HL-60 (cell line): ENCODE data around the gene ZFAND5.

ENCODE experiments used
- GABPA ChIP-seq: IDR thresholded peaks from 2 replicates; pipeline ENCODE4 v1.6.1; 2012; ENCODE audit warnings: low read depth
- POLR2AphosphoS5 ChIP-seq: IDR thresholded peaks from 2 replicates; pipeline ENCODE4 v1.6.1; 2012; ENCODE audit warnings: low read depth
- SPI1 ChIP-seq: IDR thresholded peaks from 2 replicates; pipeline ENCODE4 v1.6.1; 2012; ENCODE audit warnings: low read depth, mild to moderate bottlenecking, borderline replicate concordance
- TF ChIP-seq, protein P1 (sequence below): IDR thresholded peaks from one replicate; pipeline ENCODE4 v1.5.1; 2011; ENCODE audit warnings: low read length, control low read depth, inconsistent platforms; ENCODE audit not compliant: insufficient read depth
- TF ChIP-seq, protein P2 (sequence below): IDR thresholded peaks from 2 replicates; pipeline ENCODE4 v1.6.1; 2012; ENCODE audit warnings: low read depth; ENCODE audit not compliant: insufficient replicate concordance

DNA sequence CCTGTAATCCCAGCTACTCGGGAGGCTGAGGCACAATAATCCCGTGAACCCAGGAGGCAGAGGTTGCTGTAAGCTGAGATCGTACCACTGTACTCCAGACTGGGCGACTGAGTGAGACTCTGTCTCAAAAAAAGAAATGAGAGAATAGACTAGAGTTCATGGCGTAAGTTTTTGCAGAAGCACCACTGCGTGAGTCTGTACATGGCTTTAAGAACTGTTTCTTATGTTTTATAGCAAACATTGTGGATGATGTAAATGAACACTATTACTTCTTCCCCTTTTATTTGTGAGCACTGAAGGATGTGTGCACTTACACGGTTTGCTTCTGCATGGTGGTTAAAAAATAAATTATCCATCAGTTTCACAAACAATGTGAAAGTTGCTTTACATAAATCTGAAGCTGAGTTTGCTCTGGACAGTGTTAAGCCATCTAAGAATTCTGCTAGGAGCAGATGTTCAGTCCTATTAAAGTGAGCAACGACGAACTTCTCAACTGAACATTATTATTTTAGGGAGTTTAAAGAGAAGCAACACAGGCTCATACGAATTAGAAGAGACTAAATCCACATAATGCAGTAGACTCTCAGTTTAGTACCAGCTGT is 52.5 kb downstream of the ZFAND5 start:
- TF ChIP-seq GABPA (no peak), POLR2AphosphoS5 (no peak), SPI1 (no peak)
- TF ChIP-seq, protein P1, sequence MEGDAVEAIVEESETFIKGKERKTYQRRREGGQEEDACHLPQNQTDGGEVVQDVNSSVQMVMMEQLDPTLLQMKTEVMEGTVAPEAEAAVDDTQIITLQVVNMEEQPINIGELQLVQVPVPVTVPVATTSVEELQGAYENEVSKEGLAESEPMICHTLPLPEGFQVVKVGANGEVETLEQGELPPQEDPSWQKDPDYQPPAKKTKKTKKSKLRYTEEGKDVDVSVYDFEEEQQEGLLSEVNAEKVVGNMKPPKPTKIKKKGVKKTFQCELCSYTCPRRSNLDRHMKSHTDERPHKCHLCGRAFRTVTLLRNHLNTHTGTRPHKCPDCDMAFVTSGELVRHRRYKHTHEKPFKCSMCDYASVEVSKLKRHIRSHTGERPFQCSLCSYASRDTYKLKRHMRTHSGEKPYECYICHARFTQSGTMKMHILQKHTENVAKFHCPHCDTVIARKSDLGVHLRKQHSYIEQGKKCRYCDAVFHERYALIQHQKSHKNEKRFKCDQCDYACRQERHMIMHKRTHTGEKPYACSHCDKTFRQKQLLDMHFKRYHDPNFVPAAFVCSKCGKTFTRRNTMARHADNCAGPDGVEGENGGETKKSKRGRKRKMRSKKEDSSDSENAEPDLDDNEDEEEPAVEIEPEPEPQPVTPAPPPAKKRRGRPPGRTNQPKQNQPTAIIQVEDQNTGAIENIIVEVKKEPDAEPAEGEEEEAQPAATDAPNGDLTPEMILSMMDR, result no peak
- TF ChIP-seq, protein P2, sequence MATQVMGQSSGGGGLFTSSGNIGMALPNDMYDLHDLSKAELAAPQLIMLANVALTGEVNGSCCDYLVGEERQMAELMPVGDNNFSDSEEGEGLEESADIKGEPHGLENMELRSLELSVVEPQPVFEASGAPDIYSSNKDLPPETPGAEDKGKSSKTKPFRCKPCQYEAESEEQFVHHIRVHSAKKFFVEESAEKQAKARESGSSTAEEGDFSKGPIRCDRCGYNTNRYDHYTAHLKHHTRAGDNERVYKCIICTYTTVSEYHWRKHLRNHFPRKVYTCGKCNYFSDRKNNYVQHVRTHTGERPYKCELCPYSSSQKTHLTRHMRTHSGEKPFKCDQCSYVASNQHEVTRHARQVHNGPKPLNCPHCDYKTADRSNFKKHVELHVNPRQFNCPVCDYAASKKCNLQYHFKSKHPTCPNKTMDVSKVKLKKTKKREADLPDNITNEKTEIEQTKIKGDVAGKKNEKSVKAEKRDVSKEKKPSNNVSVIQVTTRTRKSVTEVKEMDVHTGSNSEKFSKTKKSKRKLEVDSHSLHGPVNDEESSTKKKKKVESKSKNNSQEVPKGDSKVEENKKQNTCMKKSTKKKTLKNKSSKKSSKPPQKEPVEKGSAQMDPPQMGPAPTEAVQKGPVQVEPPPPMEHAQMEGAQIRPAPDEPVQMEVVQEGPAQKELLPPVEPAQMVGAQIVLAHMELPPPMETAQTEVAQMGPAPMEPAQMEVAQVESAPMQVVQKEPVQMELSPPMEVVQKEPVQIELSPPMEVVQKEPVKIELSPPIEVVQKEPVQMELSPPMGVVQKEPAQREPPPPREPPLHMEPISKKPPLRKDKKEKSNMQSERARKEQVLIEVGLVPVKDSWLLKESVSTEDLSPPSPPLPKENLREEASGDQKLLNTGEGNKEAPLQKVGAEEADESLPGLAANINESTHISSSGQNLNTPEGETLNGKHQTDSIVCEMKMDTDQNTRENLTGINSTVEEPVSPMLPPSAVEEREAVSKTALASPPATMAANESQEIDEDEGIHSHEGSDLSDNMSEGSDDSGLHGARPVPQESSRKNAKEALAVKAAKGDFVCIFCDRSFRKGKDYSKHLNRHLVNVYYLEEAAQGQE, result no peak
